ENCODE data around the gene TTC3.

DNA sequence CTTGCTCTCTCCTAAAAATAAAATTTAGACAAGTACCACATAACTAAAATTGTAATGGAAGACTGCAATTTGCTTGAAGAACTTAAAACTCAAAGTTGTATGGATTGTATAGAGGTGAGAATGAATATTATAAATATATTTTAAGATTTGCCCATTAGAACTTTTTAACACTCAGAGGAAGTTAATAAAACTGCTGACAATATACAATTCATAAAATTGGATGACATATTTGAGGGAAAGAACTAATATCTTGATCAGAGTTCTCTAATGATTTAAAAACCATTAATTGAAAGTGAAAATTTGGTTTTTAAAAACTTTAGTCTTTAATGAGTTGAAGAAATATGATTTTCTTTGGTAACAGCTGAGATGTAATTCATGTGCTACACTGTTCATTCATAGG is 20.9 kb downstream of the TTC3 start:
- TF ChIP-seq, protein P1, sequence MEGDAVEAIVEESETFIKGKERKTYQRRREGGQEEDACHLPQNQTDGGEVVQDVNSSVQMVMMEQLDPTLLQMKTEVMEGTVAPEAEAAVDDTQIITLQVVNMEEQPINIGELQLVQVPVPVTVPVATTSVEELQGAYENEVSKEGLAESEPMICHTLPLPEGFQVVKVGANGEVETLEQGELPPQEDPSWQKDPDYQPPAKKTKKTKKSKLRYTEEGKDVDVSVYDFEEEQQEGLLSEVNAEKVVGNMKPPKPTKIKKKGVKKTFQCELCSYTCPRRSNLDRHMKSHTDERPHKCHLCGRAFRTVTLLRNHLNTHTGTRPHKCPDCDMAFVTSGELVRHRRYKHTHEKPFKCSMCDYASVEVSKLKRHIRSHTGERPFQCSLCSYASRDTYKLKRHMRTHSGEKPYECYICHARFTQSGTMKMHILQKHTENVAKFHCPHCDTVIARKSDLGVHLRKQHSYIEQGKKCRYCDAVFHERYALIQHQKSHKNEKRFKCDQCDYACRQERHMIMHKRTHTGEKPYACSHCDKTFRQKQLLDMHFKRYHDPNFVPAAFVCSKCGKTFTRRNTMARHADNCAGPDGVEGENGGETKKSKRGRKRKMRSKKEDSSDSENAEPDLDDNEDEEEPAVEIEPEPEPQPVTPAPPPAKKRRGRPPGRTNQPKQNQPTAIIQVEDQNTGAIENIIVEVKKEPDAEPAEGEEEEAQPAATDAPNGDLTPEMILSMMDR (conservative IDR thresholded peaks at IDR 0.05): no peak
- TF ChIP-seq EZH2 (IDR thresholded peaks at IDR 0.05; ENCODE audit: low read depth): no peak

Data from PC-9 (cell line).